Lower leg skin (tissue), 3 donors: ENCODE results near the gene STN1.

Experiments used
- CTCF ChIP-seq, 3 donors: fragments of 450-650 bp; IDR thresholded peaks; one replicate each; pipeline ENCODE4 v1.5.1; 2016; ENCODE audit warnings: antibody characterized with exemption in 3 of 3, mild to moderate bottlenecking in 3 of 3, moderate library complexity in 2 of 3
- POLR2A ChIP-seq, 2 donors: fragments of 450-650 bp; IDR thresholded peaks; one replicate each; pipeline ENCODE4 v1.6.1; 2016 to 2017; ENCODE audit warnings: antibody characterized with exemption in 2 of 2, mild to moderate bottlenecking in 1 of 2, moderate library complexity in 1 of 2

GRCh38 chr10:103869336-103869735 is 48.6 kb downstream of the STN1 start:
- no peak for TF ChIP-seq CTCF (IDR thresholded peaks at IDR 0.05)
- no peak for TF ChIP-seq POLR2A (IDR thresholded peaks at IDR 0.05)
